A673 (cell line): ENCODE results near the gene ERGIC2.

ENCODE experiments used
- CTCF ChIP-seq: fragments of 300-800, 200-600 bp; sonication (generic); conservative IDR thresholded peaks from 2 replicates; pipeline ENCODE4 v1.5.1; 2017; ENCODE audit warnings: low read depth, mild to moderate bottlenecking, antibody characterized with exemption, low read length, moderate library complexity, mixed read lengths
- EZH2 ChIP-seq: fragments of 200-600 bp; sonication (generic); IDR thresholded peaks from 2 replicates; pipeline ENCODE4 v1.6.1; 2017; ENCODE audit warnings: borderline replicate concordance, low read depth, mild to moderate bottlenecking, mixed read lengths, antibody characterized with exemption, low read length; ENCODE audit not compliant: poor library complexity, severe bottlenecking

GRCh38 chr12:29322157-29322556, 58.8 kb downstream of the ERGIC2 start:
- TF ChIP-seq CTCF (no peak), EZH2 (no peak)
